Kidney capillary endothelial cell (primary cell): ENCODE data around the gene DCXR.
"Not testable (repeated sequence)": the region's sequence is repeated elsewhere in the genome, so short reads cannot be mapped to it uniquely, and the experiment has no call there.

Experiments used
- DNase-seq: peaks from one replicate; pipeline ENCODE4 v3.0.0-alpha.2; 2018; ENCODE audit warnings: low spot score

The DCXR gene

GRCh38 chr17:82039695-82040299 lies 2.3 kb upstream of the DCXR start:
- no peak for DNase-seq

GRCh38 chr17:82038796-82039409 lies 1.4 kb upstream of the DCXR start:
- DNase-seq = not testable (repeated sequence)

- no peak for DNase-seq
Observed at GRCh38 chr17:82037889-82038195, 345 bp upstream of the DCXR start.

- no peak for DNase-seq
Observed at GRCh38 chr17:82036634-82037091, 834 bp downstream of the DCXR start.

DNA sequence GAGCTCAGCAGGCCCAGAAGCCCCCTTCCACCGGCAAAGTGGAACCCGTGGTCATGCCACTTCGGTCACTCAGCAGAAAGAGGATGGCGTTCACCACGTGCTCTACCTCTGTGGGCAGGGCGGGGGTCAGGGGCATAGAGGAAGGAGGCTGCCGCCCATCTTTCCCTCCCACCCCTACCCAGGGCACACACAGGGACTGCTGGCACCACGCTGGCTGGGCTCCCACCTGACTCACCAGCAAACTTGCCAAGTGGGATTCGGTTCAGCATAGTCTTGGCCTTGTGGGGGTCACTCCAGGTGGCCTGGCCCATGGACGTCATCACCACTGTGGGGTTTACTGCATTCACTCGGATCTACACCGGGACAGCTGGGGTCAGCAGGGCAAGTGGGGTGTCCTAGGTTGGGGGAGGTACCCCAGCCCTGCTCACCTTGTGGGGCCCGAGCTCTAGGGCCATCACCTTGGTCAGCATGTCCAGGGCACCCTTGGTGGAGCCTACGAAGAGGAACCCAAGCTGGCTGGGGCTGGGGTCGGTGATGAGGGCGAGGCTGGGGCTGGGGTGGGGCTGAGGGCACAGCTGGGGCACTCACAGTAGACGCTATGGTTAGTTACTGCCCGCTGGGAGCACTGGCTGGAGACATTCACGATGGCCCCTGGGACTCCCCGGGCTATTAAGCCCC lies 1.4 kb downstream of the DCXR start:
- DNase-seq = no peak

GRCh38 chr17:82035488-82035887 lies 2.0 kb downstream of the DCXR start:
- no peak for DNase-seq

- DNase-seq = no peak
Observed at GRCh38 chr17:82034371-82035011, 3.0 kb downstream of the DCXR start.

DNA sequence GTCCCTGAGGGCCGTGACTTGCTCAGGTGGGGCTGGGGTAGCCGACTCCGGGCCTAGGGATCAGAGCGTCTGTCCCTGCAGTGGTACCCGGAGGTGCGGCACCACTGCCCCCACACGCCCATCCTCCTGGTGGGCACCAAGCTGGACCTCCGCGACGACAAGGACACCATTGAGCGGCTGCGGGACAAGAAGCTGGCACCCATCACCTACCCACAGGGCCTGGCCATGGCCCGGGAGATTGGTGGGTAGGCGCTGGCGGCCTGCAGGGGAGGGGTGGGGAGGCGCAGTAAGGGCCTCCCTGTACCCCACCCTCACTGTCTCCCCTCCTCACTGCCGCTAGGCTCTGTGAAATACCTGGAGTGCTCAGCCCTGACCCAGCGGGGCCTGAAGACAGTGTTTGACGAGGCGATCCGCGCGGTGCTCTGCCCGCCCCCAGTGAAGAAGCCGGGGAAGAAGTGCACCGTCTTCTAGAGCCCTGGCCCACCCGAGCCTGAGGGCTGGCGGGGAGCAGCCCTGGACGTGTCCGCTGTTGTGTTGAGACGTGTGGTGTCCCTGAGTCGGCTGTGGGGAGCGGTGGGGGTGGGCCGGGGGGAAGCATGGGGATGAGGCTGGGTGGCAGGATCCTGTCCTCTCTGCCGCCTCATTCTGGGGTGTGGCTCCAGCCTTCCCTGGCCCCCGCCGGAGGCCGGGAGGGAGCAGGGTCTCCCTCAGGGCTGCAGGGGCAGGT lies 4.0 kb downstream of the DCXR start:
- no peak for DNase-seq

GRCh38 chr17:82031885-82032627 lies 5.4 kb downstream of the DCXR start:
- DNase-seq = no peak

DNA sequence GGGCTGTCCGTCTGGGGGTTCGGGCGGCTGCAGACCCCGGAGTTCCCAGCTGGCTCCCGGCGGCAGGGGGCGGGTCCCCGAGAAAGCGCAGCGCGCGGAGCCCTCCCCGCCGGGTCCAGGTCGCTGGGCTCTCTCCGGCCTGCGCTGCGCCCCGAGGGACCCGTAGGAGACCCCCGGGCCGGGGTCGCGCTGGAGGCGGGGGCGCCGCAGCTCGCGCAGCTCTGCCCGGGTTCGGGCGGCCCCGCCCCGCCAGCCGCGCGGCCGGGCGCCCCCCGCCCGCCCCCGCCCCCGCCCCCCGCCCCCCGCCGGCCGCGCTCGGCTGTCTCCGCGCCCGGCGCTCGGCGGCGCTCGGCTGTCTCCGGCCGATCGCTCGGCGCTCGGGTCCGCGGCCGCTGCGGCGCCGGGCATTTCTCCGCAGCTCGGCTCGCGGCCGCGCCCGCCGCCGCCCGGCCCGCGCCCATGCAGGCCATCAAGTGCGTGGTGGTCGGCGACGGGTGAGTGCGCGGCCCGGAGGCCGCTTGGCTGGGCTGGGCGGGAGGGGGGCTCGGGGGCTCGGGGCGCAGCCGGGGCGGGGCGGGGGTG lies 6.1 kb downstream of the DCXR start, which contains the start of gene RAC3:
TSS of gene RAC3 (plus strand) at position 376 of the 582 bp plus-strand sequence. CDS start at position 460, 84 bp downstream.
- no peak for DNase-seq

- DNase-seq = peak; percentile 87
Observed at GRCh38 chr17:82030470-82031302, 6.8 kb downstream of the DCXR start.

- DNase-seq = no peak
Observed at GRCh38 chr17:82029990-82030469, 7.5 kb downstream of the DCXR start.

DNA sequence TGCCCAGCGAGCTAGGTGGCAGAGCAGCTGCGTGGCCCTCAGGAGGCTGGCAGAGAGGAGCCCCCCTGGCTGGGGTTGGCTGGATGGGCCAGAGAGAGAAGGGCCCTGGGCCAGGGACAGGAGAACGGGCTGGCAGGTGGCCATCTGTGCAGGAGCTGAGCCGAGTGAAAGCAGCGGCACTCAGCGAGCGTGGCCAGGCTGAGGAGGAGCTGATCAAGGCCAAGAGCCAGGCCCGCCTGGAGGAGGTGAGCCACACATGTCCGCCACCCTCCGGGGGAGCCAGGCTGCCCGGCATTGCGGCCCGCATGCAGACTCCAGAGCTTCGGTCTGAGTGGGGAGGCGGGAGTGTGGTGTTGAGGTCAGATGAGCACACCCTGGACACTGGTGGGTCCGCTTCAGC lies 8.1 kb downstream of the DCXR start:
- no peak for DNase-seq

DNA sequence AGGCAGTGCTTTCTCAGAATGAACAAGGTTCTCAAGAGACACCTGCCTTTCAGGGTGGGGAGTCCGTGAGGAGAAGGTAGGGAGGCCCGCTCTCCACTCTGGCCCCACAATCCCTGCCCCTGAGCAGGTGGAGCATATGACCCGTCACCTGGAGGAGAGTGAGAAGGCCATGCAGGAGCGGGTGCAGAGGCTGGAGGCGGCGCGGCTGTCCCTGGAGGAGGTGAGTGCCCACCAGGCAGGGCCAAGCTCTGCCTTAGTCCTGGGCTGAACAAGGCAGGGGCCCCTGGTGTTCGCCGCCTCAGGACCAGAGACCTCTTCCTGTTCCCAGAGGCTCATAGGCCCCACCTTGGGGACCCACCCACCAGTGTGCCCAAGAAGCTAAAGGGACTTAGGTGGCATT lies 8.5 kb downstream of the DCXR start:
- no peak for DNase-seq

DNA sequence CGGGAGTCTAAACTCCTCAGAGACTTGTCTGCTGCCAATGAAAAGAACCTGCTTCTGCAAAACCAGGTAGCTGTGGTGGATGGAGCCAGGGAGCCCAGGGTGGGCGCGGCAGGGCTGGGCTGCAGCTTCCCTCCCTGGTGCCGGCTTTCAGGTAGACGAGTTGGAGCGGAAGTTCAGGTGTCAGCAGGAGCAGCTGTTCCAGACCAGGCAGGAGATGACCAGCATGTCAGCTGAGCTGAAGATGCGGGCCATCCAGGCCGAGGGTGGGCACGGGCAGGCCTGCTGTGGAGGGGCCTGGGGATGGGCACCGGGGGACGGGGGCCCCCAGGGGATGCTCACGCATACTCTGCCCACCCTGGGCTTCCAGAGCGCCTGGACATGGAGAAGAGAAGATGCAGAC lies 9.3 kb downstream of the DCXR start:
- no peak for DNase-seq

- DNase-seq = no peak
Observed at GRCh38 chr17:82025401-82026107, 11.9 kb downstream of the DCXR start.

GRCh38 chr17:82024859-82025258 lies 12.6 kb downstream of the DCXR start:
- DNase-seq = no peak

DNA sequence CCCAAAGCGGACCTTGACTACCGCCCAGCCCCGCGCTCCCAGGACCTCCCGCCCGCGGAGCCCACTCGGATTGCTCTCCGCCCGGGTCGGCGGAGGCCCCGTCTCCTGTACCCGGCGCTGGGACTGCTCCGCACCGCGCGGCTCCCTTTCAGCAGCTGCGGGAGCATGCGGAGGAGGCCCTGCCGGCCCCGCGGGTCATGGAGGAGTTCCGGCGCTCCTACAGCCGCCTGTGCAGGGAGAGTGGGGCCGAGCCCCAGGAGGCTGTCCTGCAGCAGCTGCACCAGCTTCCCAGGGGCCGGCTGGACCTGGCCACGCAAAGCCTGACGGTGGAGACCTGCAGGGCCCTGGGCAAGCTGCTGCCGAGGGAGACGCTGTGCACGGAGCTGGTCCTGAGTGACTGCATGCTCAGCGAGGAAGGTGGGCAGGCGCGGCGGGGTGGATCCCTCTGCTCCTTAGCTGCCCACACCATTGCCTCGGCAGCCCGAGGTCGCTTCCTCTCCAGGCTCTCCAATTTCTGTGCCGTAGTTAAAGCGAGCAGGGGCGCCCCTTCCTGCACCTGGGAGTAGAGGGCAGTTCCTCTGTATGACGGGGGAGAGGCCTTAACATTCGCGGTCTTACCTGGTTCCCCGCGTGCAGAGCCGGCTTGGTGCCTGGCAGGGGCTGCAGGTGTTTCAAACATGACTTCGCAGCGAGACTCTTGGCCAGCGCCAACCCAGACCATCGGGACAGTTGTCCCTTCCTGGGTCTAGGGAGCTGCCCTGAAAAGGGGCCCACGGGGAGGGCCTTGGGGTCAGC lies 13.9 kb downstream of the DCXR start:
- DNase-seq = no peak

- DNase-seq = peak; percentile 98
Observed at GRCh38 chr17:82022981-82023446, 14.5 kb downstream of the DCXR start, which contains the start of gene LRRC45. TSS of gene LRRC45 (plus strand) at chr17:82023305. CDS start at chr17:82023644, 339 bp downstream.
